GM12878 (cell line): Measurements from ENCODE around the gene LMNTD2.

Experiments
- EP300 ChIP-seq, 2 experiments: fragments of 150-350 bp in 1 of 2; IDR thresholded peaks; 2 replicates each; pipeline ENCODE4 v1.6.1; 2011 to 2012; ENCODE audit warnings: low read depth in 2 of 2, low read length in 2 of 2, borderline replicate concordance in 1 of 2, improper control_type of control experiment in 1 of 2, inconsistent platforms in 1 of 2; ENCODE audit not compliant: control insufficient read depth in 1 of 2
- EZH2 ChIP-seq: IDR thresholded peaks from 2 replicates; pipeline ENCODE4 v1.6.1; 2012; ENCODE audit warnings: low read depth, mild to moderate bottlenecking, control low read depth, inconsistent platforms, low read length, borderline replicate concordance; ENCODE audit not compliant: control insufficient read depth
- JUND ChIP-seq: IDR thresholded peaks from 2 replicates; pipeline ENCODE4 v1.6.1; 2012; ENCODE audit warnings: low read depth, mild to moderate bottlenecking, low read length, improper control_type of control experiment, moderate library complexity
- POLR2A ChIP-seq: IDR thresholded peaks from 2 replicates; pipeline ENCODE4 v1.6.1; 2011; ENCODE audit warnings: low read depth, mild to moderate bottlenecking, low read length
- SRF ChIP-seq, 2 experiments: IDR thresholded peaks; 2 replicates each; pipeline ENCODE4 v1.6.1; 2011; ENCODE audit warnings: low read depth in 2 of 2, low read length in 2 of 2, mild to moderate bottlenecking in 1 of 2, moderate library complexity in 1 of 2
- TAF1 ChIP-seq: IDR thresholded peaks from 2 replicates; pipeline ENCODE4 v1.6.1; 2011; ENCODE audit warnings: mild to moderate bottlenecking, low read depth, low read length, borderline replicate concordance
- TF ChIP-seq, protein P1 (sequence below): IDR thresholded peaks from 2 replicates; pipeline ENCODE4 v1.6.1; 2012; ENCODE audit warnings: low read depth, low read length, improper control_type of control experiment
- TF ChIP-seq, protein P2 (sequence below): IDR thresholded peaks from 2 replicates; pipeline ENCODE4 v1.6.1; 2012; ENCODE audit warnings: low read depth, low read length, improper control_type of control experiment
- TF ChIP-seq, protein P3 (sequence below), 3 experiments: IDR thresholded peaks in 2 of 3; conservative IDR thresholded peaks in 1 of 3; 2 replicates each; pipeline ENCODE4 v1.5.1; 2011; ENCODE audit warnings: low read depth in 3 of 3, low read length in 3 of 3, mild to moderate bottlenecking in 3 of 3, control low read depth in 2 of 3, moderate library complexity in 2 of 3, inconsistent platforms in 1 of 3, mixed read lengths in 1 of 3; ENCODE audit not compliant: control insufficient read depth in 2 of 3, insufficient read depth in 1 of 3; ENCODE audit errors: extremely low read depth in 1 of 3

DNA sequence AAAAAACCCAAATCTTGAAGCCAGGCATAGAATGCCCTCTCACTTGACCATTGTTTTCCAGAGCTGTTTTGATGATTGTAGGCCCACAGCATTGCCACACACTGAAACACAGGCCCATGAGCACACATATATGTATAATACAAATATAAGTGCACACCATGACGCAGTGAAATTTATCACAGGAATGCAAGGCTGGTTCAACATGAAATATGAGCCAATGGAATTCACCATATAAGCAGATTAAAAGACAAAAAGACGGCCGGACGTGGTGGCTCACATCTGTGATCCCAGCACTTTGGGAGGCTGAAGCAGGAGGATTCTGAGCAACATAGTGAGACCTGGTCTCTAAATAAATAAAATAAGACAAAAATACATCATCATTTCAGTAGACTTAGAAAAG is 44.1 kb downstream of the LMNTD2 start:
- TF ChIP-seq EP300 (IDR thresholded peaks at IDR 0.05; ENCODE audit: borderline replicate concordance in 1 of 2, control insufficient read depth in 1 of 2, low read depth in 2 of 2, low read length in 2 of 2) (no peak), POLR2A (no peak), JUND (no peak), TAF1 (no peak), EZH2 (no peak), SRF (IDR thresholded peaks at IDR 0.05; ENCODE audit: low read depth in 2 of 2, low read length in 2 of 2) (no peak)
- TF ChIP-seq, protein P1, sequence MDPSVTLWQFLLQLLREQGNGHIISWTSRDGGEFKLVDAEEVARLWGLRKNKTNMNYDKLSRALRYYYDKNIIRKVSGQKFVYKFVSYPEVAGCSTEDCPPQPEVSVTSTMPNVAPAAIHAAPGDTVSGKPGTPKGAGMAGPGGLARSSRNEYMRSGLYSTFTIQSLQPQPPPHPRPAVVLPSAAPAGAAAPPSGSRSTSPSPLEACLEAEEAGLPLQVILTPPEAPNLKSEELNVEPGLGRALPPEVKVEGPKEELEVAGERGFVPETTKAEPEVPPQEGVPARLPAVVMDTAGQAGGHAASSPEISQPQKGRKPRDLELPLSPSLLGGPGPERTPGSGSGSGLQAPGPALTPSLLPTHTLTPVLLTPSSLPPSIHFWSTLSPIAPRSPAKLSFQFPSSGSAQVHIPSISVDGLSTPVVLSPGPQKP, result no peak
- TF ChIP-seq, protein P2, sequence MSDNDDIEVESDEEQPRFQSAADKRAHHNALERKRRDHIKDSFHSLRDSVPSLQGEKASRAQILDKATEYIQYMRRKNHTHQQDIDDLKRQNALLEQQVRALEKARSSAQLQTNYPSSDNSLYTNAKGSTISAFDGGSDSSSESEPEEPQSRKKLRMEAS, result no peak
- TF ChIP-seq, protein P3, sequence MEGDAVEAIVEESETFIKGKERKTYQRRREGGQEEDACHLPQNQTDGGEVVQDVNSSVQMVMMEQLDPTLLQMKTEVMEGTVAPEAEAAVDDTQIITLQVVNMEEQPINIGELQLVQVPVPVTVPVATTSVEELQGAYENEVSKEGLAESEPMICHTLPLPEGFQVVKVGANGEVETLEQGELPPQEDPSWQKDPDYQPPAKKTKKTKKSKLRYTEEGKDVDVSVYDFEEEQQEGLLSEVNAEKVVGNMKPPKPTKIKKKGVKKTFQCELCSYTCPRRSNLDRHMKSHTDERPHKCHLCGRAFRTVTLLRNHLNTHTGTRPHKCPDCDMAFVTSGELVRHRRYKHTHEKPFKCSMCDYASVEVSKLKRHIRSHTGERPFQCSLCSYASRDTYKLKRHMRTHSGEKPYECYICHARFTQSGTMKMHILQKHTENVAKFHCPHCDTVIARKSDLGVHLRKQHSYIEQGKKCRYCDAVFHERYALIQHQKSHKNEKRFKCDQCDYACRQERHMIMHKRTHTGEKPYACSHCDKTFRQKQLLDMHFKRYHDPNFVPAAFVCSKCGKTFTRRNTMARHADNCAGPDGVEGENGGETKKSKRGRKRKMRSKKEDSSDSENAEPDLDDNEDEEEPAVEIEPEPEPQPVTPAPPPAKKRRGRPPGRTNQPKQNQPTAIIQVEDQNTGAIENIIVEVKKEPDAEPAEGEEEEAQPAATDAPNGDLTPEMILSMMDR (IDR thresholded peaks at IDR 0.05 in 2 of 3, conservative IDR thresholded peaks at IDR 0.05 in 1 of 3; ENCODE audit: control insufficient read depth in 2 of 3, extremely low read depth in 1 of 3, insufficient read depth in 1 of 3, low read depth in 3 of 3, low read length in 3 of 3), result no peak
